Gastroesophageal sphincter (tissue), 4 donors: ENCODE measurements around the gene TM4SF18. TPM values are rescaled to one million over a fixed set of nuclear protein-coding genes. Genes with fewer than 3 reads are reported as not detected.

Source experiments
- ATAC-seq: fragments of 150-250 bp; one replicate; pipeline ENCODE4 v1.9.1; 2016; ENCODE audit warnings: mild to moderate bottlenecking, moderate library complexity
- H3K27ac ChIP-seq, 4 donors: fragments of 200-600 bp; sonication (generic) in 3 of 4; 1 replicate in 3 of 4; 2 replicates in 1 of 4; pipeline ENCODE4 v1.5.1; 2016 to 2019
- H3K27me3 ChIP-seq: fragments of 200-600 bp; sonication (generic); one replicate; pipeline ENCODE4 v1.5.1; 2019
- H3K36me3 ChIP-seq, 2 donors: fragments of 200-600 bp; sonication (generic); one replicate each; pipeline ENCODE4 v1.5.1; 2019; ENCODE audit warnings: control low read depth in 1 of 2
- H3K4me1 ChIP-seq, 3 donors: fragments of 200-600 bp; sonication (generic); 1 replicate in 2 of 3; 2 replicates in 1 of 3; pipeline ENCODE4 v1.5.1; 2016 to 2019; ENCODE audit warnings: control low read depth in 2 of 3
- H3K4me3 ChIP-seq, 2 donors: fragments of 200-600 bp; sonication (generic); one replicate each; pipeline ENCODE4 v1.5.1; 2019; ENCODE audit warnings: mild to moderate bottlenecking in 1 of 2, moderate library complexity in 1 of 2
- H3K9me3 ChIP-seq, 3 donors: fragments of 200-600 bp; sonication (generic); one replicate each; pipeline ENCODE4 v1.5.1; 2017 to 2019; ENCODE audit warnings: control low read depth in 2 of 3
- EP300 ChIP-seq: sonication (generic); formaldehyde crosslinking; IDR thresholded peaks from one replicate; pipeline ENCODE4 v1.6.1; 2017; ENCODE audit warnings: antibody characterized with exemption, mild to moderate bottlenecking
- POLR2A ChIP-seq, 2 donors: fragments of 450-650 bp; IDR thresholded peaks; one replicate each; pipeline ENCODE4 v1.6.1; 2017; ENCODE audit warnings: antibody characterized with exemption in 2 of 2, mild to moderate bottlenecking in 2 of 2, moderate library complexity in 1 of 2
- POLR2AphosphoS5 ChIP-seq: sonication (generic); formaldehyde crosslinking; IDR thresholded peaks from one replicate; pipeline ENCODE4 v1.6.1; 2017; ENCODE audit warnings: antibody characterized with exemption
- WGBS, 2 donors: methylation state at CpG; one replicate each; pipeline ENCODE4 v1.1.5; 2018; ENCODE audit warnings: low coverage in 1 of 2; 5-methylcytosine and 5-hydroxymethylcytosine counted together
- total RNA-seq, 4 donors: library from RNA; depleted of rRNA; stranded (reverse); fragments of >200 nt; gene quantifications; one replicate each; pipeline ENCODE4 v1.1.0, GENCODE V29; 2016
- TF ChIP-seq, protein P1 (sequence below), 4 experiments: fragments of 200-600 bp in 2 of 4; fragments of 450-650 bp in 2 of 4; sonication (generic) in 1 of 4; IDR thresholded peaks; one replicate each; pipeline ENCODE4 v1.5.1; 2017 to 2019; ENCODE audit warnings: antibody characterized with exemption in 4 of 4, mild to moderate bottlenecking in 2 of 4, moderate library complexity in 2 of 4

Gene TM4SF18
- total RNA-seq, 4 donors from 2014 or later = 1.7 to 10.2 (median 7.1) TPM

DNA sequence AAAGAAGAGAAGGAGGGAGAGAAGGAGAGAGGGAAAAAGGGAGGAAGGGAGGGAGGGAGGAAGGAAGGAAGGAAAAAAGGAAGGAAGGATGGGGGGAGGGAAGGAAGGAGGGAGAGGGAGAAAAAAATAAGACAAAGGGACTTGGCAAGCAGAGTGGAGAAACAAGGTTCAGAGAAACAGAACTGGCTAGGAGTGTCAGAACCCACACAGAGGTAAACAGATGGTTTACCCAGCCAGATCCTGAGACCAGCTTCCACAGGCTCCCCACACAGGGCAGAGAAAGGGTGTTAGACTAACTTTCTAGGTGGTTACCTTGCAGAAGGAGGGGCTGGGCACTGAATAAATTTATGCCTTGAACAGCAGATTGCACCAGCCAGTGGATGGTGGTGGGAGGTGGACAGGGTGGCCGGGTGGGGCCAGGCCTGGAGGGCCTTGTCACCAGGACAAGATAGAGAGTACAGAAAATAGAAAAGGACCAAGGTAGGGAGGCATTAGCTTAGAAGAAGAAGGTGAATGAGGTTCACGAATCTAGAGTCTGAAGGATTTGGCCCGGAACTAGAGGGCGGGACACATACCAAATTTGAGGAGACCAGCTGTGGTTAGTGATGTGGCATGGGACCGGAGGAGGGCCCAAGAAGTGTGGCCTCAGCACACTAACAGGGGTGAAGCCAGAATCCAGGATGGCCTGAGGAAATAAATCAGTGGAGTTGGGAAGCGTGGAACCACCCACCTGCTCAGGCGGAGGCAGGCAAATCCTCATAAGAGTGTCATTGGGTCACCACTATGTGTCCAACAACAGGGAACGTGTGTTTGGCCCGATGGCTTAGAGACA lies 45.3 kb upstream of the TM4SF18 start:
- Histone ChIP-seq H3K4me1 (peaks cover 0 to 27% (median 5%) of the 10 kb centered on the region in 3 donors), H3K9me3 (no peaks in the 10 kb centered on the region), H3K27ac (peak overlapping the region in 3 of 4 donors; percentile 61 to 70 (median 61)), H3K27me3 (no peaks in the 10 kb centered on the region), H3K36me3 (no peaks in the 10 kb centered on the region), H3K4me3 (no peak overlapping the region)
- TF ChIP-seq POLR2A (IDR thresholded peaks at IDR 0.05) = no peak
- TF ChIP-seq, protein P1, sequence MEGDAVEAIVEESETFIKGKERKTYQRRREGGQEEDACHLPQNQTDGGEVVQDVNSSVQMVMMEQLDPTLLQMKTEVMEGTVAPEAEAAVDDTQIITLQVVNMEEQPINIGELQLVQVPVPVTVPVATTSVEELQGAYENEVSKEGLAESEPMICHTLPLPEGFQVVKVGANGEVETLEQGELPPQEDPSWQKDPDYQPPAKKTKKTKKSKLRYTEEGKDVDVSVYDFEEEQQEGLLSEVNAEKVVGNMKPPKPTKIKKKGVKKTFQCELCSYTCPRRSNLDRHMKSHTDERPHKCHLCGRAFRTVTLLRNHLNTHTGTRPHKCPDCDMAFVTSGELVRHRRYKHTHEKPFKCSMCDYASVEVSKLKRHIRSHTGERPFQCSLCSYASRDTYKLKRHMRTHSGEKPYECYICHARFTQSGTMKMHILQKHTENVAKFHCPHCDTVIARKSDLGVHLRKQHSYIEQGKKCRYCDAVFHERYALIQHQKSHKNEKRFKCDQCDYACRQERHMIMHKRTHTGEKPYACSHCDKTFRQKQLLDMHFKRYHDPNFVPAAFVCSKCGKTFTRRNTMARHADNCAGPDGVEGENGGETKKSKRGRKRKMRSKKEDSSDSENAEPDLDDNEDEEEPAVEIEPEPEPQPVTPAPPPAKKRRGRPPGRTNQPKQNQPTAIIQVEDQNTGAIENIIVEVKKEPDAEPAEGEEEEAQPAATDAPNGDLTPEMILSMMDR (IDR thresholded peaks at IDR 0.05) = no peak
- no peak for TF ChIP-seq POLR2AphosphoS5
- TF ChIP-seq EP300 = no peak
- no peak for ATAC-seq
- 85 to 86% methylated on average over 8 to 9 of the region's 9 CpGs for WGBS, 2 donors

DNA sequence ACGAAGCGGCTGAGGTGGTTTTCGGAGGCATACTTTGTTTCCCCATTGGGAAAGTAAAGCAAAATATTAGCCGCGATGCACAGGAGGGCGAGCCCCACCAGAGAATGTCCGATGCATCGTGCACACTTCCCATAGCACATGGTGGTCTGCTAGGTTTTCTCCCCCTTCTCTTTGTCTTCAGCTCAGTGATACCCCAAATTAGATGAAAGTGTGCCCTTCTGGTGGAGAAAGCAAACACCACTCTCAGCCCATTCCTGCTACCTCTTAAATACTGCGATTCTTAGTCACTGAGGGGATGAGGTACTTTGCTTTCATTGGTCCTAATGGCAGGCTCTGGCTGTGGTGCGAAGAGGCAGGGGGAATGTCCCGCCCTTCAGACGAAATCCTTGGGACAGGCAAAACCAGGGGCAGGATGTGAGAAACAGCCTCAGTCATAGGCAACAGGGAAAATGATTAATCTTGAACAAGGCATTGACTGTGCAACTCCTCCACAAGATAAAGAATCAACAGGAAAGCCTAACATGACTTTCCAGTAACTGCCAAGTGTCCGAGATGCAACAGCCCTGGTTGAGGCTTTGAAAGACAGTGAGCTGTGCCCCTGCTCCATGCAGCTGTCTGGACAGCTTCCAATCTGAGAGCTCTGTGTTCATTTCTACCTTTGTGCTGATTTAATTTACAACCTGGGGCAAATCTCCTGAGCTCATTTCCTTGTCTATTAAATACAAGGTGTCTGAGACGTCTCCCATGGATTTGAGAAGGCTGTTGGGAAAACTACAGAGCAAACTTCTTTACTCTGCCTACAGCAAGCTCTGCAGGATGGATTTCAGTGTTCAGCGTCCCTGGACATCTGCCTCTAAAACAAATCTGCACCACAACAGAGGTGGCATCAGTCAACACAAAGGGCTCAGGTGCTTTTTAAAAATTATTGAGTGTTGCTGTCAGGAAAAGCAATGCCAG lies 44.2 kb upstream of the TM4SF18 start, which contains the start of gene TM4SF1:
Gene TM4SF1 (minus strand): TSS at position 242 of the 957 bp plus-strand sequence. CDS start 102 bp downstream, at position 140.
- WGBS, 2 donors = 44 to 52% methylated on average over 11 to 14 of the region's 15 CpGs
- Histone ChIP-seq H3K27ac (peak within 1 kb of the TSS; percentile 47 to 81 (median 66)), H3K4me1 (peaks cover 0 to 27% (median 5%) of the 10 kb centered on the region in 3 donors), H3K36me3 (no peaks in the 10 kb centered on the region), H3K4me3 (peak within 1 kb of the TSS; percentile 23 to 43), H3K27me3 (no peaks in the 10 kb centered on the region), H3K9me3 (no peaks in the 10 kb centered on the region)
- TF ChIP-seq, protein P1 (IDR thresholded peaks at IDR 0.05) = no peak
- TF ChIP-seq POLR2A (IDR thresholded peaks at IDR 0.05) = peak; percentile 35 to 36
- peak; percentile 78 for ATAC-seq

DNA sequence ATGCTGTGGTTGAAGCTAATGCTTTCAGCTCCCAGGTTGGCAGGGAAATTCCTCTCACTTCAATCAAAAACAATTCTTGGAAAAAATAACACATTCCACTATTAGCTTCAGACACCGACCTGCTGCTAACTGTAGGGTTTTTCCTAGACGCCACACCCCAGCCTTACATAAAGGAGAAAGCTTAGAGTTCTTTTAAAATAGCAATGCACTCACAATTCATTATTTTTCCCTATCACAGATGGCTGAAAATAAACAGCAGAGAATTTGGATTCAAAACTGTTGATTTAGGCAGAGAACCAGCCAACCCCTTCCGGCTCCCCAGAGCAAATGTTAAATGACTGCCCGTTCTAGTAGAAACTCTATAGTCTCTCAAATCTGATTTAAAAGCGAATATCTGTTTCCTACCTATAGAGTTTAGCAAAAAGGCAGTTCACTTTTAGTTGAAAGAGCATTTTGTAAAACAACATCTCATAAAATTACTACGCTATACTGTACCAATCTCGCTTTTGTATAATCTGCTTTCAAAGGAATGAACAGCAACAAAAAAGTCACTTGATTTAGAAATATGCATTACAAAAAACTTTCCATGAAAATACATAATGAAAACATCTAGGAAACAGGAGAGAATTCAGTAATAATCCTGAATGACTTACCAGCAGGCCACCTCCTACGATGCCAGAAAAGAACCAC lies 43.4 kb upstream of the TM4SF18 start:
- WGBS, 2 donors = 21 to 22% methylated on average over 8 of the region's 8 CpGs
- no peak for ATAC-seq

GRCh38 chr3:149375501-149376196 lies 42.2 kb upstream of the TM4SF18 start:
- peaks cover 0 to 39% (median 5%) of the 10 kb centered on the region in 3 donors for H3K4me1 ChIP-seq
- 57 to 66% methylated on average over 2 to 4 of the region's 4 CpGs for WGBS, 2 donors
- H3K36me3 ChIP-seq = no peaks in the 10 kb centered on the region
- TF ChIP-seq POLR2AphosphoS5 (no peak), POLR2A (IDR thresholded peaks at IDR 0.05) (no peak), EP300 (no peak)
- TF ChIP-seq, protein P1 (IDR thresholded peaks at IDR 0.05) = no peak
- ATAC-seq = no peak
- H3K9me3 ChIP-seq = no peaks in the 10 kb centered on the region
- no peaks in the 10 kb centered on the region for H3K27me3 ChIP-seq
- H3K27ac ChIP-seq = peak overlapping the region in 3 of 4 donors; percentile 24 to 70 (median 61)
- peak overlapping the region in 1 of 2 donors; percentile 43 for H3K4me3 ChIP-seq

More for the DNA sequence above, 43.4 kb upstream of the TM4SF18 start:
- H3K27ac ChIP-seq = peak overlapping the region; percentile 47 to 81 (median 66)
- H3K4me1 ChIP-seq = peaks cover 0 to 27% (median 5%) of the 10 kb centered on the region in 3 donors
- H3K9me3 ChIP-seq = no peaks in the 10 kb centered on the region
- TF ChIP-seq POLR2A (IDR thresholded peaks at IDR 0.05) (no peak), POLR2AphosphoS5 (no peak), EP300 (no peak)
- TF ChIP-seq, protein P1 (IDR thresholded peaks at IDR 0.05) = no peak
- no peaks in the 10 kb centered on the region for H3K27me3 ChIP-seq
- H3K4me3 ChIP-seq = peak overlapping the region; percentile 23 to 43
- H3K36me3 ChIP-seq = no peaks in the 10 kb centered on the region
